Motor neuron (in vitro differentiated cells): ENCODE results near the gene RAB4A. TPM values are rescaled to one million over a fixed set of nuclear protein-coding genes. Genes with fewer than 3 reads are reported as not detected.

Experiments
- ATAC-seq, 8 experiments: fragments of 200-7000 bp; cut with Tn5 transposase; replicated peaks in 6 of 8; 2 replicates each; pipeline ENCODE4 v1.8.0; 2021; ENCODE audit warnings: mild to moderate bottlenecking in 8 of 8, moderate library complexity in 8 of 8
- H3K27ac ChIP-seq, 2 donors: fragments of 250-450 bp; sonication (Bioruptor Pico); 2 replicates each; pipeline ENCODE4 v1.9.0; 2021; ENCODE audit warnings: antibody characterized with exemption in 2 of 2, mild to moderate bottlenecking in 2 of 2, moderate library complexity in 1 of 2
- H3K4me1 ChIP-seq, 2 donors: fragments of 250-450 bp; sonication (Bioruptor Pico); replicated peaks in 1 of 2; 2 replicates each; pipeline ENCODE4 v1.6.1; 2021; ENCODE audit warnings: antibody characterized with exemption in 2 of 2, mild to moderate bottlenecking in 2 of 2, moderate library complexity in 1 of 2
- H3K4me3 ChIP-seq, 5 donors: fragments of 250-450 bp; sonication (Bioruptor Pico); 2 replicates each; pipeline ENCODE4 v1.9.0; 2021; ENCODE audit warnings: antibody characterized with exemption in 5 of 5, mild to moderate bottlenecking in 5 of 5, moderate library complexity in 4 of 5
- WGBS, 10 experiments: fragments of 450-650 bp; shearing (Covaris generic); methylation state at CpG; one replicate each; pipeline ENCODE4 v1.0.0; 2022; 5-methylcytosine and 5-hydroxymethylcytosine counted together
- in situ Hi-C, 9 experiments: fragments of 400-800 bp; cut with MboI; loops; one replicate each; pipeline ENCODE4 v1.15.0; 2021; ENCODE audit warnings: low sequenced_read_pairs in 9 of 9, low pct_unique_long_range_greater_than_20kb in 2 of 9; ENCODE audit not compliant: unreplicated experiment in 9 of 9
- total RNA-seq, 8 experiments: library from RNA; unstranded; fragments of 300-600 nt; gene quantifications; 2 replicates each; pipeline versions ENCODE4 v1.2.3 to v1.2.4, GENCODE V29; 2022

The RAB4A gene
- total RNA-seq, 8 experiments from 2014 or later, result 12.9 to 51.6 (median 35.3) TPM

DNA sequence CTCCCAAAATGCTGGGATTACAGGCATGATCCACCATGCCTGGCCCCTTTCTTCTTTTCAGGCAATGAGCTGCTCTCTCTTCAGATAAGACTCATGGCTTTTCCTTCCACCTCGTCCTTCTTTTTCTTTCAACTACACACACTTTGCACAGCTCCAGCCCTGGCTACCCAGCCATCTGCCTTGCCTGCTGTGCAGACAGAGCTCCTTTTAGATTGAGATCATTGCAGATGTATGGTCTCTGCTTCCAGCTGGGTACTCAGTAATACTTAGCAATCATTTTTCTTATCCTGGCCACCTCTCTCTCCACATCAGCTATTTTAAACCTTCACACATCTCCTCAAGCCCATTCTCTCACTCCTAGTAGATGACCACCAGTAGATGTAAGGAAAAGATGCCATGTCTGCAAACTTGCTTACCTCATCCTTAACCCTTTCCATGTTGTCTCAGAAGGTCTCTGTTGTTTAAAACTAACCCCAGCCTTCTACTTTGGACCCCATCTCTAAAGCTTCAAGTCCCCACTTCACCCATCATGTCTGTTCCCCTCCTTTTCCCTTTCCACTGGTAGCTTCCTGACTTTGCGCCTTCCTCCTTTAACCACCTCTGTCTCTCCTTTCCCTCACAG, 7.3 kb downstream of the RAB4A start:
- Histone ChIP-seq H3K4me1 (peaks cover under 1 to 4% of the 10 kb centered on the region in 2 donors), H3K4me3 (no peak overlapping the region), H3K27ac (no peak overlapping the region)
- in situ Hi-C loops, result no loop called here
- ATAC-seq, result no peak
- WGBS, 10 experiments, result 80 to 100% (median 94%) methylated on average over 1 to 2 of the region's 2 CpGs; no CpG with 5 or more reads in 1 of the 10 experiments

DNA sequence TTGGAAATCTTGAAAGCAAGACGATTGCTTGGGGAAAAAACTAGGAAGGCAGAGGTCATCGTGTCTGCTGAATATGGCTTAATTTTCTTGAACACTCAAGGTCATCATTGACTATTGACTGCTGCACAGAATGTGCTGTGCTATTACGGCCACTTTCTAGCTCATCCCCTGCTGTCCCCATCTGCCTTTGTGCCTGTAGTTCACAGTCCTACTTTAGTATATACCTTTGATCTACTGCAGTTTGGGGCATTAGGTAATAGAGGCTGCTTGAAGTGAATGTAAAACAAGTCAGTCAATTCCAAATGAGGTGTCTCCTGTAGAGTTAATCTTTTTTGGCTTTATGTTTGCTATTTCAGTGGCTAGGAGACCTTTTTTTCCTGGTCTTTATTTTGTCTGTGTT, 8.3 kb downstream of the RAB4A start:
- 50 to 94% (median 83%) methylated on average over 1 to 3 of the region's 3 CpGs; no CpG with 5 or more reads in 2 of the 10 experiments for WGBS, 10 experiments
- ATAC-seq, result no peak
- H3K4me3 ChIP-seq, result no peak overlapping the region
- no peak overlapping the region for H3K27ac ChIP-seq
- H3K4me1 ChIP-seq, result no peaks in the 10 kb centered on the region
- in situ Hi-C loops, result no loop called here

DNA sequence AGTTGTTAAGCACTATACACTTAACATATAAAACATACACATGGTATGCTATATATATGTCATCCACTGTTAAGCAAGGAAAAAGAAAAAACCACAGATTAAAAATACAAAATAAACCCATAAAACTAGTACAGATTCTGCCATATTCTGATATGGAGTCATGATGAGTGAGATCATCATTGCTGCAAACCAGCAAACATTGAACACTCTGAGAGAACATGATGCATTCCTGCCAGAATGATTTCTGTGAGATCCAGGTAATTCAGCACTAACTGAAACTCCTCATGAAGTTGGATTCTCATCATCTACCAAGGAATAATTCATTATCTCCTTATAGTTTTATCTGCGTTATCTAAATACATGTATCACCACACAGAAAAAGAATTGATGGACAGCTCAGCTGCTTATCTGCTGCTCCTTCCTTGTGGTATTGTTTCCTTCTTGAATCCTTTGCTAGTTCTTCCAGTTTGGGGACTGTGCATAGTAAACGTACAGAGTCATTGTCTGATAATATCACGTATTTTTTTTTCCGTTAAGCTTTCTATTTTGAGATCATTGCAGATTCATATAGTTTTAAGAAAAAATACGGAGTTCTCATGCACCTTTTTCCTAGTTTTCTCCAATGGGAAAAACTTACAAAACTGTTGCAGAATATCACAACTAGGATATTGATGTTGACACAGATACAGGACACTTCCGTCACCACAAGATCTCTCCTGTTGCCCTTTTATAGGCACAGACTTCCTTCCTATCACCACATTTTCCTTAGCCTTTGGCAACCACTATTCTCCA, 9.3 kb downstream of the RAB4A start:
- peak in 2 of 8 experiments; percentile 33 to 49 for ATAC-seq
- Histone ChIP-seq H3K4me3 (no peak overlapping the region), H3K27ac (no peak overlapping the region), H3K4me1 (no peaks in the 10 kb centered on the region)
- in situ Hi-C loops, result no loop called here
- WGBS, 10 experiments, result 88 to 98% (median 96%) methylated on average over 4 to 6 of the region's 6 CpGs

DNA sequence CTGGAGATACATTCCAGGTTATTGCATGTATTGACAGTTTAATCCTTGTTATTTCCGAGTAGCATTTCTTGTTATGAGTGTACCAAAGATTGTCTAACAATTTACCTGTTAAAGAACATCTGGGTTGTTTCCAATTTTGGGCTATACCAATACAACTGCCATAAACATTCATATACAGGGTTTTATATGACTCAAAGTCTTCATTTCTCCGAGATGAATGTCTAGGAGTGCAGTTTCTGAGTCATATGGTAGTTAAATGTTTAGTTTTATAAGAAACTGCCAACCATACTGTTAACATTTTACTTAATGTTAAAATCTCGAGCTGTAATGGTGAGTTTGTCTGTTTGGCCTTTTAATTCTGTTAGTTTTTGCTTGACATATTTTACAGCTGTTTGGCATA, 10.0 kb downstream of the RAB4A start:
- WGBS, 10 experiments, result 57 to 96% (median 87%) methylated on average over 1 to 3 of the region's 3 CpGs; no CpG with 5 or more reads in 1 of the 10 experiments
- no peak for ATAC-seq
- no peaks in the 10 kb centered on the region for H3K4me1 ChIP-seq
- in situ Hi-C loops, result no loop called here
- no peak overlapping the region for H3K27ac ChIP-seq
- H3K4me3 ChIP-seq, result no peak overlapping the region

DNA sequence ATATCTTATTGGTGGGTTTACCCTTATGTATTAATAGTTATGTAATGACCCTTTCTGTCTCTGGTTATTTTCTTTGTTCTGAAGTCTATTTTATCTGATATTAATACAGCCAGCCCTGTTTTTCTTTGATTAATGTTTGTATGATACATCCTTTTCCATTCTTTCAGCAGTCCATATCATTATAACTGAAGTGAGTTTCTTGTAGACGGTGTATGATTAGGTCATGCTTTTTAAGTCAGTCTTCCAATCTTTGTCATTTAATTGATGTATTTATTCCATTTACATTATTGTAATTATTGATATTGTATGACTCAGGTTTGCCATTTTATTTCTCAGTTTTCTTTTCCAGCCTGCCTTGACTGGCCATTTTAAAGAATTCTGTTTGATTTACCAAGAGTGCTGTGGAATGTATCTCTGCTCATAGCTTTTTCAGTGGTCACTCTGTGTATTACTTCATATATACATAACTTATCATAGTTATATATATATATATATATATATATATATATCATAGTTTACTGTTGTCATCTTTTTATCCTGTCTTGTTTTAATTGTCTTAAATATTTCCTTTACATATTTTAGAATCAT, 10.5 kb downstream of the RAB4A start:
- in situ Hi-C loops, result no loop called here
- 71 to 100% (median 97%) methylated on average over 1 of the region's 1 CpG; no CpG with 5 or more reads in 2 of the 10 experiments for WGBS, 10 experiments

DNA sequence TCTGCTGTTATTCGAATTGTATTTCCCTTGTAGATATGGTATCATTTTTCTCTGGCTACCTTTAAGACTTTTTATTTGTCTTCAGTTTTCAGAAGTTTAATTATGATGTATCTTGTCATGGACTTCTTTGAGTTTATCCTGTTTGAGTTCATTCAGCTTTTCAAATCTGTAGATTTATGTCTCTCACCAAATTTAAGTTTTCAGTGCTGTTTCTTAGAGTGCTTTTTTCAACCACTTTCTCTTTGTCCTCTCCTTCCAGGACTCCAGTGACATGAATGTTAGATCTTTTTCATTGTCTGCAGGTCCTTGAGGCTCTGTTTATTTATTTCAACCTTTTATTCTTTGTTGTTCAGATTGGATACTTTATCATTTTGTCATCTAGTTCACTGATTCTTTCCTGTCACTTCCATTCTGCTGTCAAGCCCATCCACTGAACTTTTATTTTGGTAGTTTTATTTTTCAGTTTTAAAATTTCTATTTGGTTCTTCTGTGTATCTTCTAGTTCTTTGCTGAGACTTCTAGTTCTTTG, 11.4 kb downstream of the RAB4A start:
- no peak for ATAC-seq
- Histone ChIP-seq H3K4me1 (no peaks in the 10 kb centered on the region), H3K4me3 (no peak overlapping the region), H3K27ac (no peak overlapping the region)
- 79 to 100% (median 90%) methylated on average over 1 of the region's 1 CpG for WGBS, 10 experiments
- in situ Hi-C loops, result no loop called here

More for the DNA sequence above, 10.5 kb downstream of the RAB4A start:
- Histone ChIP-seq H3K4me1 (no peaks in the 10 kb centered on the region), H3K4me3 (no peak overlapping the region), H3K27ac (no peak overlapping the region)
- ATAC-seq, result peak in 3 of 8 experiments; percentile 65 to 75 (median 72)

DNA sequence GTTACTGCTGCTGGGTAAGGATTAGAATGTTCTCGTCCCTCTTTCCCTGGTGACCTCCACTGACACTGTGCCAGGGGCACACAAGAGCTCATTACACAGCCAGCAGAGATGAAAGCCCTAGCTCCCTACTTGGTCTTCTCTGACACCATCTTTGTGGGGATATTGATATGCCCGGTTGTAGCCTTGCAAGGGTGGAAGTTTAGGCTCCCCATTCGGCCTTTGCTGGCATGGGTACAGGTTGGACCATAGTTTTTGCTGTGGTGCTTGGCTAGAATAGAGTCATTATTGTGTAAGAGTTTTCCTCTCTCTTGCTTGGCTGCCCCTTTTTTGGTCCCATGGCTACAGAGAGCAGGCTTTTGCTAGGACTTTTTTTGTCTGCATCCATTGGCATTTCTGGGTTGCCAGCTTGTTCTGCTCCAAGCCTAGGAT, 12.3 kb downstream of the RAB4A start:
- H3K4me3 ChIP-seq, result no peak overlapping the region
- WGBS, 10 experiments, result 60 to 100% (median 95%) methylated on average over 1 to 3 of the region's 3 CpGs; no CpG with 5 or more reads in 4 of the 10 experiments
- H3K27ac ChIP-seq, result no peak overlapping the region
- ATAC-seq, result no peak
- in situ Hi-C loops, result no loop called here
- H3K4me1 ChIP-seq, result no peaks in the 10 kb centered on the region

DNA sequence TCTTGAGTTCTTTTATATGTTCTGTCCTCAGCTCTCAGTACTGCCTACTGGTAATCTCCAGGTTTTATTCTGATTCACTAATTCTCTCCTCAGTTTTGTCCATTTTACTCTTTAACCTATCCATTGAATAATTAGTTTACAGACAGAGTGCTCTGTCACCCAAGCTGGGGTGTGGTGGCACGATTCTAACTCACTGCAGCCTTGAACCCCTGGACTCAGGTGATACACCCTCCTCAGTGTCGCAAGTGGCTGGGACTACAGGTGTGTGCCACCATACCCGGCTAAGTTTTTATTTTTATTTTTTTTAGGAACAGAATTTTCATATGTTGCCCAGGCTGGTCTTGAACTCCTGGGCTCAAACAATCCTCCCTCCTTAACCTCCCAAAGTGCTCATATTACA, 14.0 kb downstream of the RAB4A start:
- no peak for ATAC-seq
- in situ Hi-C loops, result no loop called here
- Histone ChIP-seq H3K4me3 (no peak overlapping the region), H3K4me1 (no peaks in the 10 kb centered on the region), H3K27ac (no peak overlapping the region)
- 83 to 100% (median 97%) methylated on average over 1 to 3 of the region's 3 CpGs; no CpG with 5 or more reads in 1 of the 10 experiments for WGBS, 10 experiments

DNA sequence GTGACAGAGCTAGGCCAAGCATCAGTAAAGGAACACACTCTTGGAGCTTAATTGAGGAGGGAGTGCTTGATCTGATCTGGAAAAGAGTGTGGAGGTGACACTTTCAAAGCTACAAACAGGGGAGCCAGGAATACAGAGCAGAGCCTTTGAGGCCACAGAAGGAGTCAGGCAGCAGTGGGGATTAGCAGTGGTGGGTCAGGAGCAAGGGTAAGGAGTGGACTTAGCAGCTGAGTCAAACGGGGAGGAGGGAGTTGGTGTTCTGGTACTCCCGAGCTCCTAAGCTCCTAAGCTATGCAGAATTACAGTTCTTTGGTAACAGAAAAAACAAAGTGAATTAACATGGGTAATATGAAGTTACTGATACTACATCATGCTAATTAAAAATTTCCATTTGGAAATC, 14.5 kb downstream of the RAB4A start:
- Histone ChIP-seq H3K4me1 (no peaks in the 10 kb centered on the region), H3K27ac (no peak overlapping the region), H3K4me3 (no peak overlapping the region)
- WGBS, 10 experiments, result 13 to 100% (median 60%) methylated on average over 1 to 2 of the region's 2 CpGs; no CpG with 5 or more reads in 3 of the 10 experiments
- in situ Hi-C loops, result no loop called here
- ATAC-seq, result peak in 3 of 8 experiments; percentile 78 to 89 (median 78)

DNA sequence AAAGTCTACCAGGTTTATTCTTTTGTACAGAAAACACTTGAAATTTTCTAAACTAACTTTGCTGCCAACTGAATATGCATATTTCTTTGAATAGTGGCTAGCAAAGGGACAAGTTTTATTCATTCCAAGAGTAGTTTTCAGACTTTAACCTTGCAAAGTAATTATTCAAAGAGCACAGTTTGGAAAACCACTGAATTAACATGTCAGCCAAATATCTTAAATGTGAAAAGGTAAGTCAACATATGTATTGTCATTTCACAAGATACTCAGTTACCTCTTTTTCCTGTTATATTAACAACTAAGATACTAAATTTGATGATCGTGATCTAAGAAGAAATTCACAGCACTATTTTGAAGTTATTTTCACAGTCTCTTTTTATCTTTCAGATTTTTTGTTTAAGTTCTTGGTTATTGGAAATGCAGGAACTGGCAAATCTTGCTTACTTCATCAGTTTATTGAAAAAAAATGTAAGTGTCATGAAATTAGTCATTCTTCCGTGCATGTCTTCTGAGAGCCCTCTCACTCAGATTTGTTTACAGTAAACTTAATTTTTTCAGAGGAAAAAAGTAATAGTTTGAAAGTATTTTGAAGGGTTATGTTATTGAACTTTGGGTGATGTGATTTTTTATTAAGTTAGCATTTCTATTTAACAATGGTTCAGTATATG, 15.3 kb downstream of the RAB4A start:
- Histone ChIP-seq H3K4me1 (no peaks in the 10 kb centered on the region), H3K27ac (no peak overlapping the region), H3K4me3 (no peak overlapping the region)
- WGBS, 10 experiments, result 50 to 100% (median 86%) methylated on average over 1 to 2 of the region's 2 CpGs
- in situ Hi-C loops, result no loop called here
- ATAC-seq, result peak in 2 of 8 experiments; percentile 17 to 23

DNA sequence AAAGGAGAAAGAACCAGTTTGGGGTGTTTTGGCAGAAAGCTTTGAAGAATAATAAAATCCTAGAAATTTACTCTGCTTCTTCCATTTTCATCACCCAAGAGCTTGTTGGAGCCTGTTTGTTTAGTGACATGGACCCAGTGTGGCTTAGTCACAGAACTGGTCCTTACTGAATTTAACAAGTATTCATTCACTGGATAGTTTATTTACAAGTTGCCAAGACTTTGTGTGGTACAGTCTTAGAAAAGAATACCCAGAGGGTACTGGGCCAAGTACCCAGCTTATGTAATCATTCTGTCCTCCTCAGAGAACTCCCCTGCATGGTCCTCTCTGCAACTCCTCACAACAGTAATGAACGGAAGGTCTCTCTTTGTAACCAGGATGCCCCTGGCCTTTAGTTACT, 16.4 kb downstream of the RAB4A start:
- H3K4me1 ChIP-seq, result no peaks in the 10 kb centered on the region
- WGBS, 10 experiments, result 25 to 100% (median 80%) methylated on average over 1 of the region's 1 CpG; no CpG with 5 or more reads in 3 of the 10 experiments
- no peak overlapping the region for H3K4me3 ChIP-seq
- no peak overlapping the region for H3K27ac ChIP-seq
- in situ Hi-C loops, result no loop called here
- peak in 3 of 8 experiments; percentile 71 to 97 (median 78) for ATAC-seq

DNA sequence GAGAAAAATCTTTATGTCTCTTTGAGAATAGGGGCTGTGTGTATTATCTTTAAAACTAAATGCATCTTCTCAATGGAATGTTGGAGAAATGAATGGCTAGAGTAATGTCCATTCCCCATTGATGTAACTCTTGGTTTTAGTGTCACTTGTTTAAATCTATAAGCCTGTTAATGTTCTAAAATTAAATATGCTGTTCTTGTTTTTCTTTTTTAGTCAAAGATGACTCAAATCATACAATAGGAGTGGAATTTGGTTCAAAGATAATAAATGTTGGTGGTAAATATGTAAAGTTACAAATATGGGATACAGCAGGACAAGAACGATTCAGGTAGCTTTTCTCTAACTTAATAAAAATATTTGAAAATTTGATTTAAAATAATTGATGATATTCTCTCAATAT, 17.6 kb downstream of the RAB4A start:
- 75 to 100% (median 100%) methylated on average over 1 of the region's 1 CpG for whole genome bisulfite sequencing, 10 experiments
- in situ Hi-C loops, result no loop called here
- ATAC-seq, result no peak
- Histone ChIP-seq H3K4me1 (no peaks in the 10 kb centered on the region), H3K27ac (no peak overlapping the region), H3K4me3 (no peak overlapping the region)
